ENCODE measurements around the gene DNAJB8.

The DNAJB8 gene

GRCh38 chr3:128475355-128475754 is 8.7 kb upstream of the DNAJB8 start:
- Histone ChIP-seq H3K4me1 (ENCODE audit: control extremely low read depth in 1 of 4, control insufficient read depth in 4 of 4, insufficient read depth in 4 of 4, low read length in 3 of 4) (peaks cover 0 to 24% (median 16%) of the 10 kb centered on the region in 4 experiments), H3K27me3 (replicated peaks in 2 of 5; ENCODE audit: control insufficient read depth in 4 of 5, insufficient read depth in 5 of 5, low read length in 4 of 5) (no peaks in the 10 kb centered on the region), H3K27ac (ENCODE audit: insufficient read depth in 1 of 2, low read depth in 1 of 2, low read length in 2 of 2, poor library complexity in 1 of 2, severe bottlenecking in 2 of 2) (no peak overlapping the region), H3K36me3 (ENCODE audit: control insufficient read depth in 4 of 4, insufficient read depth in 4 of 4, low read length in 3 of 4) (peaks cover 6 to 20% (median 19%) of the 10 kb centered on the region in 4 experiments), H3K4me3 (ENCODE audit: control insufficient read depth in 1 of 7, extremely low read depth in 1 of 7, insufficient read depth in 4 of 7, low read depth in 2 of 7, low read length in 6 of 7) (no peak overlapping the region), H3K9me3 (ENCODE audit: control extremely low read depth in 1 of 5, control insufficient read depth in 4 of 5, insufficient read depth in 2 of 5, low read depth in 1 of 5, low read length in 4 of 5) (no peaks in the 10 kb centered on the region)
- WGBS (ENCODE audit: insufficient coverage) = 100% methylated on average over 3 of the region's 8 CpGs
- no peak for DNase-seq
- CTCF ChIA-PET = interaction anchor here (1.3 to 2.5 kb wide), 5 partner anchors 12 to 99 kb away, joined by 3 to 13 read pairs (median 5); no protein-coding TSS in a partner anchor
- POLR2A ChIA-PET = interaction anchor here (1.7 kb wide), 1 partner anchor 12 kb away, joined by 4 read pairs; no protein-coding TSS in a partner anchor

- WGBS (ENCODE audit: insufficient coverage) = 100% methylated on average over 1 of the region's 4 CpGs
- H3K27ac ChIP-seq (ENCODE audit: insufficient read depth in 1 of 2, low read depth in 1 of 2, low read length in 2 of 2, poor library complexity in 1 of 2, severe bottlenecking in 2 of 2) = no peak overlapping the region
- ChIA-PET CTCF (no interaction called here), POLR2A (interaction anchor here (1.7 kb wide), 1 partner anchor 14 kb away, joined by 4 read pairs; no protein-coding TSS in a partner anchor)
- peaks cover 0 to 18% (median 11%) of the 10 kb centered on the region in 4 experiments for H3K4me1 ChIP-seq (ENCODE audit: control extremely low read depth in 1 of 4, control insufficient read depth in 4 of 4, insufficient read depth in 4 of 4, low read length in 3 of 4)
- H3K4me3 ChIP-seq (ENCODE audit: control insufficient read depth in 1 of 7, extremely low read depth in 1 of 7, insufficient read depth in 4 of 7, low read depth in 2 of 7, low read length in 6 of 7) = no peak overlapping the region
- H3K9me3 ChIP-seq (ENCODE audit: control extremely low read depth in 1 of 5, control insufficient read depth in 4 of 5, insufficient read depth in 2 of 5, low read depth in 1 of 5, low read length in 4 of 5) = no peaks in the 10 kb centered on the region
- H3K36me3 ChIP-seq (ENCODE audit: control insufficient read depth in 4 of 4, insufficient read depth in 4 of 4, low read length in 3 of 4) = peaks cover 4 to 6% (median 5%) of the 10 kb centered on the region in 4 experiments
- DNase-seq = no peak
- no peaks in the 10 kb centered on the region for H3K27me3 ChIP-seq (replicated peaks in 2 of 5; ENCODE audit: control insufficient read depth in 4 of 5, insufficient read depth in 5 of 5, low read length in 4 of 5)
Observed at GRCh38 chr3:128473737-128474136, 7.0 kb upstream of the DNAJB8 start.

GRCh38 chr3:128473180-128473519 is 6.5 kb upstream of the DNAJB8 start:
- WGBS (ENCODE audit: insufficient coverage) = 80% methylated on average over 2 of the region's 6 CpGs
- Histone ChIP-seq H3K27ac (ENCODE audit: insufficient read depth in 1 of 2, low read depth in 1 of 2, low read length in 2 of 2, poor library complexity in 1 of 2, severe bottlenecking in 2 of 2) (no peak overlapping the region), H3K9me3 (ENCODE audit: control extremely low read depth in 1 of 5, control insufficient read depth in 4 of 5, insufficient read depth in 2 of 5, low read depth in 1 of 5, low read length in 4 of 5) (no peaks in the 10 kb centered on the region), H3K4me1 (ENCODE audit: control extremely low read depth in 1 of 4, control insufficient read depth in 4 of 4, insufficient read depth in 4 of 4, low read length in 3 of 4) (peaks cover 0 to 18% (median 11%) of the 10 kb centered on the region in 4 experiments), H3K4me3 (ENCODE audit: control insufficient read depth in 1 of 7, extremely low read depth in 1 of 7, insufficient read depth in 4 of 7, low read depth in 2 of 7, low read length in 6 of 7) (no peak overlapping the region), H3K27me3 (replicated peaks in 2 of 5; ENCODE audit: control insufficient read depth in 4 of 5, insufficient read depth in 5 of 5, low read length in 4 of 5) (no peaks in the 10 kb centered on the region), H3K36me3 (ENCODE audit: control insufficient read depth in 4 of 4, insufficient read depth in 4 of 4, low read length in 3 of 4) (peaks cover 0 to 2% (median under 1%) of the 10 kb centered on the region in 4 experiments)
- DNase-seq = no peak
- ChIA-PET CTCF (interaction anchor here (1.0 to 1.4 kb wide), 2 partner anchors 9 to 39 kb away, joined by 4 to 8 read pairs; no protein-coding TSS in a partner anchor), POLR2A (no interaction called here)

- ChIA-PET CTCF (interaction anchor here (1.0 to 1.4 kb wide), 2 partner anchors 9 to 38 kb away, joined by 4 to 8 read pairs; no protein-coding TSS in a partner anchor), POLR2A (no interaction called here)
- Histone ChIP-seq H3K4me1 (ENCODE audit: control extremely low read depth in 1 of 4, control insufficient read depth in 4 of 4, insufficient read depth in 4 of 4, low read length in 3 of 4) (peaks cover 0 to 18% (median 11%) of the 10 kb centered on the region in 4 experiments), H3K27me3 (replicated peaks in 2 of 5; ENCODE audit: control insufficient read depth in 4 of 5, insufficient read depth in 5 of 5, low read length in 4 of 5) (no peaks in the 10 kb centered on the region), H3K36me3 (ENCODE audit: control insufficient read depth in 4 of 4, insufficient read depth in 4 of 4, low read length in 3 of 4) (no peaks in the 10 kb centered on the region), H3K4me3 (ENCODE audit: control insufficient read depth in 1 of 7, extremely low read depth in 1 of 7, insufficient read depth in 4 of 7, low read depth in 2 of 7, low read length in 6 of 7) (no peak overlapping the region), H3K27ac (ENCODE audit: insufficient read depth in 1 of 2, low read depth in 1 of 2, low read length in 2 of 2, poor library complexity in 1 of 2, severe bottlenecking in 2 of 2) (no peak overlapping the region), H3K9me3 (ENCODE audit: control extremely low read depth in 1 of 5, control insufficient read depth in 4 of 5, insufficient read depth in 2 of 5, low read depth in 1 of 5, low read length in 4 of 5) (no peaks in the 10 kb centered on the region)
- 93% methylated on average over 11 of the region's 13 CpGs for WGBS (ENCODE audit: insufficient coverage)
- no peak for DNase-seq
Observed at GRCh38 chr3:128472449-128473179, 5.9 kb upstream of the DNAJB8 start.

- H3K4me3 ChIP-seq (ENCODE audit: control insufficient read depth in 1 of 7, extremely low read depth in 1 of 7, insufficient read depth in 4 of 7, low read depth in 2 of 7, low read length in 6 of 7) = no peak overlapping the region
- no peaks in the 10 kb centered on the region for H3K27me3 ChIP-seq (replicated peaks in 2 of 5; ENCODE audit: control insufficient read depth in 4 of 5, insufficient read depth in 5 of 5, low read length in 4 of 5)
- peaks cover 0 to 12% (median 7%) of the 10 kb centered on the region in 4 experiments for H3K4me1 ChIP-seq (ENCODE audit: control extremely low read depth in 1 of 4, control insufficient read depth in 4 of 4, insufficient read depth in 4 of 4, low read length in 3 of 4)
- no peaks in the 10 kb centered on the region for H3K9me3 ChIP-seq (ENCODE audit: control extremely low read depth in 1 of 5, control insufficient read depth in 4 of 5, insufficient read depth in 2 of 5, low read depth in 1 of 5, low read length in 4 of 5)
- ChIA-PET POLR2A (no interaction called here), CTCF (interaction anchor here (1.4 kb wide), 1 partner anchor 37 kb away, joined by 4 read pairs; no protein-coding TSS in a partner anchor)
- H3K27ac ChIP-seq (ENCODE audit: insufficient read depth in 1 of 2, low read depth in 1 of 2, low read length in 2 of 2, poor library complexity in 1 of 2, severe bottlenecking in 2 of 2) = no peak overlapping the region
- H3K36me3 ChIP-seq (ENCODE audit: control insufficient read depth in 4 of 4, insufficient read depth in 4 of 4, low read length in 3 of 4) = no peaks in the 10 kb centered on the region
- no peak for DNase-seq
- WGBS (ENCODE audit: insufficient coverage) = 97% methylated on average over 3 of the region's 3 CpGs
Observed at GRCh38 chr3:128471720-128472119, 5.0 kb upstream of the DNAJB8 start.

GRCh38 chr3:128471110-128471509 is 4.4 kb upstream of the DNAJB8 start:
- ChIA-PET POLR2A (no interaction called here), CTCF (no interaction called here)
- peaks cover 0 to 6% (median under 1%) of the 10 kb centered on the region in 4 experiments for H3K4me1 ChIP-seq (ENCODE audit: control extremely low read depth in 1 of 4, control insufficient read depth in 4 of 4, insufficient read depth in 4 of 4, low read length in 3 of 4)
- DNase-seq = no peak
- H3K27ac ChIP-seq (ENCODE audit: insufficient read depth in 1 of 2, low read depth in 1 of 2, low read length in 2 of 2, poor library complexity in 1 of 2, severe bottlenecking in 2 of 2) = no peak overlapping the region
- H3K36me3 ChIP-seq (ENCODE audit: control insufficient read depth in 4 of 4, insufficient read depth in 4 of 4, low read length in 3 of 4) = no peaks in the 10 kb centered on the region
- H3K4me3 ChIP-seq (ENCODE audit: control insufficient read depth in 1 of 7, extremely low read depth in 1 of 7, insufficient read depth in 4 of 7, low read depth in 2 of 7, low read length in 6 of 7) = no peak overlapping the region
- no peaks in the 10 kb centered on the region for H3K27me3 ChIP-seq (replicated peaks in 2 of 5; ENCODE audit: control insufficient read depth in 4 of 5, insufficient read depth in 5 of 5, low read length in 4 of 5)
- no peaks in the 10 kb centered on the region for H3K9me3 ChIP-seq (ENCODE audit: control extremely low read depth in 1 of 5, control insufficient read depth in 4 of 5, insufficient read depth in 2 of 5, low read depth in 1 of 5, low read length in 4 of 5)
- no CpG with 5 or more reads among the region's 2 CpGs for WGBS (ENCODE audit: insufficient coverage)

- Histone ChIP-seq H3K4me3 (ENCODE audit: control insufficient read depth in 1 of 7, extremely low read depth in 1 of 7, insufficient read depth in 4 of 7, low read depth in 2 of 7, low read length in 6 of 7) (no peak overlapping the region), H3K4me1 (ENCODE audit: control extremely low read depth in 1 of 4, control insufficient read depth in 4 of 4, insufficient read depth in 4 of 4, low read length in 3 of 4) (peaks cover 0 to 3% (median 0%) of the 10 kb centered on the region in 4 experiments), H3K27me3 (replicated peaks in 2 of 5; ENCODE audit: control insufficient read depth in 4 of 5, insufficient read depth in 5 of 5, low read length in 4 of 5) (peaks cover 0 to 2% (median 0%) of the 10 kb centered on the region in 5 experiments), H3K27ac (ENCODE audit: insufficient read depth in 1 of 2, low read depth in 1 of 2, low read length in 2 of 2, poor library complexity in 1 of 2, severe bottlenecking in 2 of 2) (no peak overlapping the region), H3K9me3 (ENCODE audit: control extremely low read depth in 1 of 5, control insufficient read depth in 4 of 5, insufficient read depth in 2 of 5, low read depth in 1 of 5, low read length in 4 of 5) (no peaks in the 10 kb centered on the region), H3K36me3 (ENCODE audit: control insufficient read depth in 4 of 4, insufficient read depth in 4 of 4, low read length in 3 of 4) (no peaks in the 10 kb centered on the region)
- CTCF ChIA-PET = no interaction called here
- no peak for DNase-seq
- POLR2A ChIA-PET = no interaction called here
- 85% methylated on average over 10 of the region's 13 CpGs for WGBS (ENCODE audit: insufficient coverage)
Observed at GRCh38 chr3:128470134-128470899, 3.6 kb upstream of the DNAJB8 start.

Measured in common myeloid progenitor, CD34-positive (primary cell).